HepG2 (cell line): Measurements from ENCODE around the gene BCORL1. TPM values are rescaled to one million over a fixed set of nuclear protein-coding genes. Genes with fewer than 3 reads are reported as not detected.

Source experiments
- ATAC-seq: fragments of 200-7000 bp; cut with Tn5 transposase; 3 replicates; pipeline ENCODE4 v1.9.1; 2020; ENCODE audit warnings: mild to moderate bottlenecking, moderate library complexity
- BruUV-seq: library from RNA; stranded (reverse); fragments of 400-500 nt; replicated peaks from 2 replicates; lab custom pipeline; 2021; lab: Mats Ljungman, UMichigan
- CTCF ChIA-PET: fragments of 300-600 bp; formaldehyde crosslinking; extraction: SDS; loops from one replicate; lab custom pipeline; 2021; ENCODE audit warnings: low total read pairs, inconsistent platforms, low intra/inter-chr PET ratio; lab: Yijun Ruan, JAX
- POLR2A ChIA-PET: fragments of 350-600 bp; sonication (Branson Sonifier 250); formaldehyde crosslinking; loops from one replicate; lab custom pipeline; 2020; ENCODE audit warnings: antibody characterized with exemption, inconsistent platforms; lab: Yijun Ruan, JAX
- DNase-seq: peaks from one replicate; pipeline ENCODE4 v3.0.0-alpha.2; 2015; ENCODE audit warnings: low spot score
- FAIRE-seq: peaks from 3 replicates; lab custom pipeline; 2011; peaks lifted over from hg19 to GRCh38; lab: Jason Lieb, UNC
- H2AFZ ChIP-seq: one replicate; pipeline ENCODE4 v1.6.1; 2011; ENCODE audit warnings: low read length, inconsistent platforms
- H3K27ac ChIP-seq: fragments of 300-600 bp; 3 replicates; pipeline ENCODE4 v1.8.0; 2011; ENCODE audit warnings: mixed run types, mild to moderate bottlenecking, mixed read lengths, low read length, inconsistent platforms; ENCODE audit not compliant: insufficient read depth; ENCODE audit errors: extremely low read length
- H3K27me3 ChIP-seq, 2 experiments: fragments of 200-600 bp in 1 of 2; 2 replicates in 1 of 2; 3 replicates in 1 of 2; pipeline versions ENCODE4 v1.6.0 to v1.8.0; 2011; ENCODE audit warnings: low read length in 2 of 2, mild to moderate bottlenecking in 2 of 2, moderate library complexity in 2 of 2, inconsistent platforms in 1 of 2; ENCODE audit not compliant: insufficient read depth in 2 of 2, control insufficient read depth in 1 of 2
- H3K36me3 ChIP-seq, 2 experiments: fragments of 200-600 bp in 1 of 2; replicated peaks in 1 of 2; 2 replicates in 1 of 2; 3 replicates in 1 of 2; pipeline versions ENCODE4 v1.5.1 to v1.8.0; 2011; ENCODE audit warnings: low read length in 2 of 2, inconsistent platforms in 1 of 2; ENCODE audit not compliant: insufficient read depth in 2 of 2, control insufficient read depth in 1 of 2
- H3K4me1 ChIP-seq: 2 replicates; pipeline ENCODE4 v1.5.1; 2012; ENCODE audit warnings: low read length, inconsistent platforms; ENCODE audit not compliant: insufficient read depth
- H3K4me2 ChIP-seq: 2 replicates; pipeline ENCODE4 v1.6.0; 2011; ENCODE audit warnings: low read depth, low read length, inconsistent platforms
- H3K4me3 ChIP-seq, 3 experiments: fragments of 200-600 bp in 1 of 3; sonication (generic), shearing (Covaris generic) in 1 of 3; replicated peaks in 1 of 3; 2 replicates each; pipeline ENCODE4 v1.5.1; 2011 to 2016; ENCODE audit warnings: low read length in 3 of 3, inconsistent platforms in 2 of 3, low read depth in 2 of 3, mild to moderate bottlenecking in 2 of 3, control low read depth in 1 of 3, mixed read lengths in 1 of 3; ENCODE audit not compliant: insufficient read depth in 1 of 3
- H3K79me2 ChIP-seq: one replicate; pipeline ENCODE4 v1.6.1; 2011; ENCODE audit warnings: low read length, inconsistent platforms; ENCODE audit not compliant: insufficient read depth
- H3K9ac ChIP-seq: 2 replicates; pipeline ENCODE4 v1.6.0; 2011; ENCODE audit warnings: mild to moderate bottlenecking, low read depth, low read length, inconsistent platforms; ENCODE audit not compliant: insufficient read depth
- H3K9me3 ChIP-seq: 2 replicates; pipeline ENCODE4 v1.5.1; 2012; ENCODE audit warnings: mild to moderate bottlenecking, low read length
- H4K20me1 ChIP-seq: 2 replicates; pipeline ENCODE4 v1.6.0; 2011; ENCODE audit warnings: inconsistent platforms, mild to moderate bottlenecking, low read length, moderate library complexity; ENCODE audit not compliant: insufficient read depth
- BRCA1 ChIP-seq: sonication (generic); formaldehyde crosslinking; IDR thresholded peaks from 2 replicates; pipeline ENCODE4 v1.4.0; 2020; ENCODE audit warnings: missing genetic modification reagents
- NPAS2 ChIP-seq: sonication (generic); formaldehyde crosslinking; IDR thresholded peaks from 2 replicates; pipeline ENCODE4 v1.8.0; 2022; ENCODE audit warnings: mild to moderate bottlenecking, missing genetic modification reagents, borderline replicate concordance
- SMAD3 ChIP-seq: sonication (generic); formaldehyde crosslinking; IDR thresholded peaks from 2 replicates; pipeline ENCODE4 v1.4.0; 2020; ENCODE audit warnings: missing genetic modification reagents
- ZNF24 ChIP-seq: fragments of 450-650 bp; IDR thresholded peaks from 2 replicates; pipeline ENCODE4 v1.6.1; 2017; ENCODE audit warnings: antibody characterized with exemption, mild to moderate bottlenecking
- ZNF567 ChIP-seq: sonication (generic); formaldehyde crosslinking; IDR thresholded peaks from 2 replicates; pipeline ENCODE4 v1.8.1; 2023; ENCODE audit warnings: mild to moderate bottlenecking, missing genetic modification reagents, borderline replicate concordance
- WGBS: methylation state at CpG from one replicate; pipeline ENCODE4 v1.1.6; 2017; ENCODE audit warnings: low lambda C conversion rate; 5-methylcytosine and 5-hydroxymethylcytosine counted together
- in situ Hi-C: cut with HindIII; loops from 2 replicates; pipeline ENCODE4 v1.10.0; 2017; ENCODE audit warnings: low pct_unique_long_range_greater_than_20kb; ENCODE audit not compliant: extremely low pct_ligation_motif_present
- intact Hi-C: fragments of 100-400 bp; cut with micrococcal nuclease; formaldehyde crosslinking; loops from one replicate; pipeline ENCODE4 v1.10.0; 2022; ENCODE audit not compliant: unreplicated experiment
- polyA plus RNA-seq, 8 experiments: library from polyadenylated mRNA; depleted of rRNA in 3 of 8; stranded (reverse) in 7 of 8; unstranded in 1 of 8; fragments of >200 nt; fragmentation: Illumina TruSeq in 4 of 8; extraction: Trizol in 4 of 8; gene quantifications; 2 replicates each; pipeline versions ENCODE4 v1.2.1 to v1.2.3, GENCODE V29; 2011 to 2016; ENCODE audit warnings: low read depth in 4 of 8, missing spikeins in 1 of 8, mixed read lengths in 1 of 8; ENCODE audit not compliant: insufficient read depth in 1 of 8
- total RNA-seq, 5 experiments: library from RNA; depleted of rRNA; stranded (reverse); fragments of >200 nt; fragmentation: Illumina TruSeq; extraction: Trizol; gene quantifications; 2 replicates each; pipeline ENCODE4 v1.2.3, GENCODE V29; 2016; ENCODE audit warnings: low read depth in 1 of 5
- TF ChIP-seq, protein P1 (sequence below): sonication (generic); formaldehyde crosslinking; conservative IDR thresholded peaks from 2 replicates; pipeline ENCODE4 v1.8.0; 2022; ENCODE audit warnings: low read depth, missing genetic modification reagents
- TF ChIP-seq, protein P2 (sequence below): sonication (generic); formaldehyde crosslinking; IDR thresholded peaks from 2 replicates; pipeline ENCODE4 v1.5.1; 2020; ENCODE audit warnings: mild to moderate bottlenecking, missing genetic modification reagents, moderate library complexity

The BCORL1 gene
- total and polyA plus RNA-seq, 2 of the 13 experiments (the other 11 are each of a cell fraction or from before 2014, with no cell fraction given): 0.67 to 1.4 TPM

DNA sequence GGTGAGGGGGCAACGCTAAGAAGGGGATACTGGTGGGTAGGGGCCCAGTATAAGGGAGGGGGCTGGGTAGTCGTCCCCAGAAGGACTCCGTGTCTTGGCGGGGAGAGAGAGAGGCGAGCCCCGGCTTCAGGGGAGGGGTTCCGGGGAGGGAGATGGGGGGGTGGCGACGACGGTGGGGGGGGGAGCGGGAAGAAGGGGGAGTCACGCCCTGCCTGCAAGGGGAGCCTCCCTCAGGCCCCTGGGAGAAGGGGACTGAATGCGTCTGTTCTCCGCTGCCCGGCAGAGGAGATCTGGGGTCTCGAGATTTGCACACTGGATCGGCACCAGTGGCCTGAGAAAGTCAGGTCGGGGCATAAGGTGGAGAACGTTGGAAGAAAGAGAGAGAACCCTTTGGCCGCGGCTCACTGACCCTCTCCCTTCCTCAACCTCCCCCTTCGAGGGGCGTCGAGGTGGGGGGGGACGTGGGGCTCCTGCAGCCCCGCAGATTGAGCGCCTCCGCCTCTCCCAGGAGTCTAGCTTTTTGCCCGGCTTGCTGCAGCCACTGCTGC lies 609 bp upstream of the BCORL1 start:
- peak overlapping the region; percentile 78 for H3K4me2 ChIP-seq
- no peak for ATAC-seq
- H3K27me3 ChIP-seq: no peaks in the 10 kb centered on the region
- no peaks in the 10 kb centered on the region for H4K20me1 ChIP-seq
- CTCF ChIA-PET: no interaction called here
- in situ Hi-C loops (no loop called here), intact Hi-C loops (loop anchor here (5.0 kb wide), 1 partner anchor 50 kb away; no protein-coding TSS in a partner anchor)
- H3K4me3 ChIP-seq: peak overlapping the region in 2 of 3 experiments; percentile 45 to 66; a peak in 3 of 6 replicates
- H3K27ac ChIP-seq: no peak overlapping the region
- no peaks in the 10 kb centered on the region for H3K9me3 ChIP-seq
- DNase-seq: no peak
- no peak for FAIRE-seq
- H3K36me3 ChIP-seq: no peaks in the 10 kb centered on the region
- BruUV-seq: no TSS peak
- POLR2A ChIA-PET: no interaction called here
- TF ChIP-seq, protein P1, sequence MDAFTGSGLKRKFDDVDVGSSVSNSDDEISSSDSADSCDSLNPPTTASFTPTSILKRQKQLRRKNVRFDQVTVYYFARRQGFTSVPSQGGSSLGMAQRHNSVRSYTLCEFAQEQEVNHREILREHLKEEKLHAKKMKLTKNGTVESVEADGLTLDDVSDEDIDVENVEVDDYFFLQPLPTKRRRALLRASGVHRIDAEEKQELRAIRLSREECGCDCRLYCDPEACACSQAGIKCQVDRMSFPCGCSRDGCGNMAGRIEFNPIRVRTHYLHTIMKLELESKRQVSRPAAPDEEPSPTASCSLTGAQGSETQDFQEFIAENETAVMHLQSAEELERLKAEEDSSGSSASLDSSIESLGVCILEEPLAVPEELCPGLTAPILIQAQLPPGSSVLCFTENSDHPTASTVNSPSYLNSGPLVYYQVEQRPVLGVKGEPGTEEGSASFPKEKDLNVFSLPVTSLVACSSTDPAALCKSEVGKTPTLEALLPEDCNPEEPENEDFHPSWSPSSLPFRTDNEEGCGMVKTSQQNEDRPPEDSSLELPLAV (CRISPR knock-in tag): no peak
- H2AFZ ChIP-seq: no peak overlapping the region
- peaks cover 9% of the 10 kb centered on the region for H3K4me1 ChIP-seq
- H3K9ac ChIP-seq: peak overlapping the region; percentile 46; the same call in 1 of the 2 replicates
- WGBS: 2% methylated on average over 13 of the region's 29 CpGs
- no peaks in the 10 kb centered on the region for H3K79me2 ChIP-seq

DNA sequence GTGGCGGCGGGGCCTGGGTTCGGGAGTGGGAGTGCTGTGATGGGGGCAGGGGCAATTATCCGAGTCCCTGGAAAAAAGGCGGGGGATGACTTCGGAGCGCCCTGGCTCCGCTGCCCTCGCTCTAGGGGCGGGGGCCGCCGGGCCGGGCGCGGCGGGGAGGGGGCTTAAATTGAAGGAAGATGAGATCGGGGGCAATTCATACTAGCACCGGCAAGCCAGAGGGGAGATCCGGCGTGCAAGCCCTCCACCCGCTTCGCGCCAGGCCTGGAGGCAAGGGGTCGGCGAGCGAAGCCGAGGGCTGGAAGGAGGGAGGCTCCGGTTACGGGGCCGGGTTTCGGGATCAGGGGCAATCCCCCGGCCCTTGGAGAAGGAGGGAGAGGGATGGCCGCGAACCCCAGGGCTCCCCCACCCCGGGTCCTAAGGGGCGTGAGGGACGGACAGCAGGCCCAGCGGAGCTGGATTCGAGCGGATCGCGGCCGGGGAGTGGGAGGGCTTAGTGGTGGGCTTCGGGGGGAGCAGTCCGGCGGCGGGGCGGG lies 1.2 kb downstream of the BCORL1 start:
- in situ Hi-C loops: no loop called here
- Histone ChIP-seq H2AFZ (no peak overlapping the region), H3K4me2 (no peak overlapping the region), H3K4me3 (no peak overlapping the region; a peak in 1 of 6 replicates), H3K9ac (0 out of 2 replicates have a peak overlapping the region, but pooled peaks have one; percentile 39), H3K4me1 (peaks cover 9% of the 10 kb centered on the region), H3K27me3 (no peaks in the 10 kb centered on the region), H3K27ac (no peak overlapping the region), H3K36me3 (no peaks in the 10 kb centered on the region), H3K9me3 (no peaks in the 10 kb centered on the region), H3K79me2 (no peaks in the 10 kb centered on the region)
- ChIA-PET CTCF (no interaction called here), POLR2A (no interaction called here)
- ATAC-seq (no peak), FAIRE-seq (no peak), DNase-seq (no peak)
- intact Hi-C loops: loop anchor here (5.0 kb wide), 1 partner anchor 51 kb away; no protein-coding TSS in a partner anchor
- BruUV-seq: no TSS peak
- 2% methylated on average over 18 of the region's 48 CpGs for WGBS
- TF ChIP-seq NPAS2 (CRISPR knock-in tag) (no peak), SMAD3 (CRISPR knock-in tag) (no peak), ZNF24 (no peak), ZNF567 (CRISPR knock-in tag) (no peak), BRCA1 (CRISPR knock-in tag) (no peak)
- TF ChIP-seq, protein P2, sequence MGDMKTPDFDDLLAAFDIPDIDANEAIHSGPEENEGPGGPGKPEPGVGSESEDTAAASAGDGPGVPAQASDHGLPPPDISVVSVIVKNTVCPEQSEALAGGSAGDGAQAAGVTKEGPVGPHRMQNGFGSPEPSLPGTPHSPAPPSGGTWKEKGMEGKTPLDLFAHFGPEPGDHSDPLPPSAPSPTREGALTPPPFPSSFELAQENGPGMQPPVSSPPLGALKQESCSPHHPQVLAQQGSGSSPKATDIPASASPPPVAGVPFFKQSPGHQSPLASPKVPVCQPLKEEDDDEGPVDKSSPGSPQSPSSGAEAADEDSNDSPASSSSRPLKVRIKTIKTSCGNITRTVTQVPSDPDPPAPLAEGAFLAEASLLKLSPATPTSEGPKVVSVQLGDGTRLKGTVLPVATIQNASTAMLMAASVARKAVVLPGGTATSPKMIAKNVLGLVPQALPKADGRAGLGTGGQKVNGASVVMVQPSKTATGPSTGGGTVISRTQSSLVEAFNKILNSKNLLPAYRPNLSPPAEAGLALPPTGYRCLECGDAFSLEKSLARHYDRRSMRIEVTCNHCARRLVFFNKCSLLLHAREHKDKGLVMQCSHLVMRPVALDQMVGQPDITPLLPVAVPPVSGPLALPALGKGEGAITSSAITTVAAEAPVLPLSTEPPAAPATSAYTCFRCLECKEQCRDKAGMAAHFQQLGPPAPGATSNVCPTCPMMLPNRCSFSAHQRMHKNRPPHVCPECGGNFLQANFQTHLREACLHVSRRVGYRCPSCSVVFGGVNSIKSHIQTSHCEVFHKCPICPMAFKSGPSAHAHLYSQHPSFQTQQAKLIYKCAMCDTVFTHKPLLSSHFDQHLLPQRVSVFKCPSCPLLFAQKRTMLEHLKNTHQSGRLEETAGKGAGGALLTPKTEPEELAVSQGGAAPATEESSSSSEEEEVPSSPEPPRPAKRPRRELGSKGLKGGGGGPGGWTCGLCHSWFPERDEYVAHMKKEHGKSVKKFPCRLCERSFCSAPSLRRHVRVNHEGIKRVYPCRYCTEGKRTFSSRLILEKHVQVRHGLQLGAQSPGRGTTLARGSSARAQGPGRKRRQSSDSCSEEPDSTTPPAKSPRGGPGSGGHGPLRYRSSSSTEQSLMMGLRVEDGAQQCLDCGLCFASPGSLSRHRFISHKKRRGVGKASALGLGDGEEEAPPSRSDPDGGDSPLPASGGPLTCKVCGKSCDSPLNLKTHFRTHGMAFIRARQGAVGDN (CRISPR knock-in tag): 0 out of 2 replicates have a peak, but pooled peaks have one; percentile 3
- TF ChIP-seq, all 625 proteins: peak for 1
- H4K20me1 ChIP-seq: no peaks in the 10 kb centered on the region
